A673 (cell line): ENCODE data around the gene SELENBP1. TPM values are rescaled to one million over a fixed set of nuclear protein-coding genes. Genes with fewer than 3 reads are reported as not detected.

Experiments
- BruUV-seq: library from RNA; stranded (reverse); fragments of 400-500 nt; replicated peaks from 2 replicates; lab custom pipeline; 2021; lab: Mats Ljungman, UMichigan
- CTCF ChIA-PET: fragments of 300-600 bp; sonication (Branson Sonifier 250); formaldehyde crosslinking; loops from one replicate; lab custom pipeline; 2022; ENCODE audit warnings: antibody characterized with exemption; lab: Charles Lee
- POLR2A ChIA-PET: fragments of 300-600 bp; sonication (Branson Sonifier 250); formaldehyde crosslinking; loops from one replicate; lab custom pipeline; 2022; ENCODE audit warnings: antibody characterized with exemption; ENCODE audit not compliant: low non-redundant PET; lab: Charles Lee
- DNase-seq: peaks from one replicate; pipeline ENCODE4 v3.0.0-alpha.2; 2015; ENCODE audit warnings: low spot score
- H3K27ac ChIP-seq: fragments of 200-600 bp; sonication (generic); 2 replicates; pipeline ENCODE4 v1.5.1; 2016; ENCODE audit warnings: mixed run types, low read depth, mild to moderate bottlenecking, mixed read lengths, antibody characterized with exemption, low read length; ENCODE audit not compliant: poor library complexity, severe bottlenecking
- H3K27me3 ChIP-seq: fragments of 200-600 bp; sonication (generic); replicated peaks from 2 replicates; pipeline ENCODE4 v1.6.1; 2017; ENCODE audit warnings: mixed run types, low read depth, mild to moderate bottlenecking, mixed read lengths, antibody characterized with exemption, low read length; ENCODE audit not compliant: insufficient read depth, poor library complexity
- H3K36me3 ChIP-seq: fragments of 200-600 bp; sonication (generic); 2 replicates; pipeline ENCODE4 v1.6.1; 2016; ENCODE audit warnings: mixed run types, mild to moderate bottlenecking, mixed read lengths, antibody characterized with exemption, low read length; ENCODE audit not compliant: insufficient read depth, poor library complexity, severe bottlenecking
- H3K4me1 ChIP-seq: fragments of 200-600 bp; sonication (generic); 2 replicates; pipeline ENCODE4 v1.6.1; 2017; ENCODE audit warnings: mixed run types, mild to moderate bottlenecking, mixed read lengths, antibody characterized with exemption, low read length; ENCODE audit not compliant: insufficient read depth, poor library complexity, severe bottlenecking
- H3K4me3 ChIP-seq: fragments of 200-600 bp; sonication (generic); 2 replicates; pipeline ENCODE4 v1.5.1; 2016; ENCODE audit warnings: low read depth, mixed run types, mild to moderate bottlenecking, mixed read lengths, low read length; ENCODE audit not compliant: poor library complexity, severe bottlenecking
- H3K9me3 ChIP-seq: fragments of 200-600 bp; sonication (generic); 2 replicates; pipeline ENCODE4 v1.6.1; 2016; ENCODE audit warnings: mixed run types, low read depth, mild to moderate bottlenecking, mixed read lengths, antibody characterized with exemption, low read length; ENCODE audit not compliant: poor library complexity, severe bottlenecking
- EZH2 ChIP-seq: fragments of 200-600 bp; sonication (generic); IDR thresholded peaks from 2 replicates; pipeline ENCODE4 v1.6.1; 2017; ENCODE audit warnings: borderline replicate concordance, low read depth, mild to moderate bottlenecking, mixed read lengths, antibody characterized with exemption, low read length; ENCODE audit not compliant: poor library complexity, severe bottlenecking
- intact Hi-C: fragments of 100-400 bp; cut with micrococcal nuclease; formaldehyde crosslinking; loops from one replicate; pipeline ENCODE4 v1.10.0; 2022; ENCODE audit not compliant: unreplicated experiment
- total RNA-seq: library from RNA; stranded (reverse); gene quantifications from 2 replicates; pipeline ENCODE4 v1.2.3, GENCODE V29; 2021
- TF ChIP-seq, protein P1 (sequence below): fragments of 300-800, 200-600 bp; sonication (generic); conservative IDR thresholded peaks from 2 replicates; pipeline ENCODE4 v1.5.1; 2017; ENCODE audit warnings: low read depth, mild to moderate bottlenecking, antibody characterized with exemption, low read length, moderate library complexity, mixed read lengths

SELENBP1 gene
- total RNA-seq, 1 experiment from 2014 or later: not detected

DNA sequence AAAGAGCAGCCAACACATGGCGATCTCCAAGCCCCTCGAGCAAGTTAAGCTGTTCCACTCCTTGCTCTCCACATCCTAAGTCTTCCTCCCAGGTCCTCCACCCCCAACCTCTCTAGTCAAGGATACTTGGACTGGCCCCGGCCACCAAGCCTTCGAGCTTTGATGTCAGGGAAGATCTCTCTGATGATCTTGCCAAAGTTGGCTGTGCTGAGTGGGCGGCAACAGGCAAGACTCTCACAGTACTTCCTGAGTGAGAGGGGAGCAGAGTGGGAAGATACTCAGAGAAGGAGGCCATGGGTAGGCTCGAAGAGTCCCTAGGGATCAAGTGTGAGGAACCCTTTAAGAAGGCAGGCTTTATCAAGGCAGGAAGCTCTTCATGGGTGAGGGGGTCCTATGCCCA, 28.2 kb downstream of the SELENBP1 start:
- H3K27me3 ChIP-seq: no peaks in the 10 kb centered on the region
- BruUV-seq: no TSS peak
- ChIA-PET CTCF (interaction anchor here (0.7 kb wide), 1 partner anchor 45 kb away, joined by 4 read pairs; no protein-coding TSS in a partner anchor), POLR2A (no interaction called here)
- no peak overlapping the region for H3K4me3 ChIP-seq
- no peaks in the 10 kb centered on the region for H3K9me3 ChIP-seq
- H3K4me1 ChIP-seq: peaks cover 14% of the 10 kb centered on the region
- no peak for TF ChIP-seq EZH2
- TF ChIP-seq, protein P1, sequence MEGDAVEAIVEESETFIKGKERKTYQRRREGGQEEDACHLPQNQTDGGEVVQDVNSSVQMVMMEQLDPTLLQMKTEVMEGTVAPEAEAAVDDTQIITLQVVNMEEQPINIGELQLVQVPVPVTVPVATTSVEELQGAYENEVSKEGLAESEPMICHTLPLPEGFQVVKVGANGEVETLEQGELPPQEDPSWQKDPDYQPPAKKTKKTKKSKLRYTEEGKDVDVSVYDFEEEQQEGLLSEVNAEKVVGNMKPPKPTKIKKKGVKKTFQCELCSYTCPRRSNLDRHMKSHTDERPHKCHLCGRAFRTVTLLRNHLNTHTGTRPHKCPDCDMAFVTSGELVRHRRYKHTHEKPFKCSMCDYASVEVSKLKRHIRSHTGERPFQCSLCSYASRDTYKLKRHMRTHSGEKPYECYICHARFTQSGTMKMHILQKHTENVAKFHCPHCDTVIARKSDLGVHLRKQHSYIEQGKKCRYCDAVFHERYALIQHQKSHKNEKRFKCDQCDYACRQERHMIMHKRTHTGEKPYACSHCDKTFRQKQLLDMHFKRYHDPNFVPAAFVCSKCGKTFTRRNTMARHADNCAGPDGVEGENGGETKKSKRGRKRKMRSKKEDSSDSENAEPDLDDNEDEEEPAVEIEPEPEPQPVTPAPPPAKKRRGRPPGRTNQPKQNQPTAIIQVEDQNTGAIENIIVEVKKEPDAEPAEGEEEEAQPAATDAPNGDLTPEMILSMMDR: no peak
- intact Hi-C loops: loop anchor here (5.0 kb wide), 1 partner anchor 247 kb away; no protein-coding TSS in a partner anchor
- no peak overlapping the region for H3K27ac ChIP-seq
- DNase-seq: no peak
- H3K36me3 ChIP-seq: peaks cover 15% of the 10 kb centered on the region

- intact Hi-C loops: loop anchor here (5.0 kb wide), 1 partner anchor 246 kb away; no protein-coding TSS in a partner anchor
- POLR2A ChIA-PET: no interaction called here
Observed at GRCh38 chr1:151343587-151343986, 28.9 kb downstream of the SELENBP1 start.

GRCh38 chr1:151342569-151342968, 29.9 kb downstream of the SELENBP1 start:
- no peak overlapping the region for H3K27ac ChIP-seq
- H3K4me1 ChIP-seq: peaks cover 14% of the 10 kb centered on the region
- ChIA-PET CTCF (no interaction called here), POLR2A (no interaction called here)
- no peaks in the 10 kb centered on the region for H3K27me3 ChIP-seq
- H3K36me3 ChIP-seq: peaks cover 15% of the 10 kb centered on the region
- no peak for TF ChIP-seq EZH2
- TF ChIP-seq, protein P1: no peak
- no peak for DNase-seq
- intact Hi-C loops: loop anchor here (5.0 kb wide), 1 partner anchor 245 kb away; no protein-coding TSS in a partner anchor
- H3K4me3 ChIP-seq: no peak overlapping the region
- no TSS peak for BruUV-seq
- no peaks in the 10 kb centered on the region for H3K9me3 ChIP-seq

More at GRCh38 chr1:151343587-151343986, 28.9 kb downstream of the SELENBP1 start:
- Histone ChIP-seq H3K9me3 (no peaks in the 10 kb centered on the region), H3K27ac (no peak overlapping the region), H3K4me3 (no peak overlapping the region), H3K27me3 (no peaks in the 10 kb centered on the region), H3K36me3 (peaks cover 15% of the 10 kb centered on the region), H3K4me1 (peaks cover 14% of the 10 kb centered on the region)
- TF ChIP-seq EZH2: no peak
- TF ChIP-seq, protein P1: no peak
- DNase-seq: no peak
- CTCF ChIA-PET: interaction anchor here (0.5 kb wide), 1 partner anchor 200 kb away, joined by 3 read pairs; no protein-coding TSS in a partner anchor
- no TSS peak for BruUV-seq
